Measurements from ENCODE around the gene MINPP1.

The MINPP1 gene

GRCh38 chr10:87546210-87546609, 41.5 kb downstream of the MINPP1 start:
- H3K4me3 ChIP-seq (ENCODE audit: low read depth, low read length) = no peak overlapping the region
- peak; percentile 70 for DNase-seq (ENCODE audit: low read depth)
- no peak for TF ChIP-seq CTCF (conservative IDR thresholded peaks at IDR 0.05; ENCODE audit: low read depth, low read length)

DNA sequence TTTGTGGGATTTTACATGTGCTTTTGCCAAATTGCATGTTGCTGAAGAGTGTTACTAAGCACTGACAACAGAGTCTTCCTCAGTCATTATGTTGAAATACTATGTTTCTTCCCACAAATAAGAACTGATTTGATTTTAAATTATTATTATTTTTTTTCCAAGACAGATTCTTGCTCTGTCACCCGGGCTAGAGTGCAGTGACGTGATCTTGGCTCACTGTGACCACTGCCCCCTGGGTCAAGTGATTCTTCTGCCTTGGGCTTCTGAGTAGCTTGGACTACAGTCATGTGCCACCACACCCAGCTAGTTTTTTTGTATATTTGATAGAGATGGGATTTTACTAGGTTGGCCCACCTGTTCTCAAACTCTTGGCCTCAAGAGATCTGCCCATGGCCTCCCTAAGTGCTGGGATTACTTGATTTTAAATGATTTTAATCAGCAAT, 42.3 kb downstream of the MINPP1 start:
- H3K4me3 ChIP-seq (ENCODE audit: low read depth, low read length) = no peak overlapping the region
- DNase-seq (ENCODE audit: low read depth) = peak; percentile 45
- no peak for TF ChIP-seq CTCF (conservative IDR thresholded peaks at IDR 0.05; ENCODE audit: low read depth, low read length)

GRCh38 chr10:87547734-87548311, 43.1 kb downstream of the MINPP1 start:
- DNase-seq (ENCODE audit: low read depth) = peak; percentile 86
- no peak overlapping the region for H3K4me3 ChIP-seq (ENCODE audit: low read depth, low read length)
- no peak for TF ChIP-seq CTCF (conservative IDR thresholded peaks at IDR 0.05; ENCODE audit: low read depth, low read length)

DNA sequence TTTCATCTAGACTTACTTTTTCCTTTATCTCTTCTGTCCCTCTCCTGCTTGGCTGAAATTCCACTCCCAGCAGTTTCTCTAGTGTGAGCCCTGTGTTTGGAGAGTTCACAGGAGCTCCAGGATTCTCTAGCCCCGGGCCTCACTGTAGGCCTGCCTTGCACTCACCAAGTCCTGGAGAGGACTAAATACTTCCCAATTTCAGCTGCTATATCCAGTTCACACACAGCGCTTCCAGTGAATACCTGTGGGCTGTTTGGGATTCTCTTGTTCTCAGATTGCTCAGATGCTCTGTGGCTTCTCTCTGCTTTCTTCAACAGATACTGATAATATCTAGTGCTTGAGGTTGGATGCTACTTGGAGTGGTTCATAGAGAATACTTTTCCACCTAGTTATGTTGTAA, 46.0 kb downstream of the MINPP1 start:
- no peak for TF ChIP-seq CTCF (conservative IDR thresholded peaks at IDR 0.05; ENCODE audit: low read depth, low read length)
- DNase-seq (ENCODE audit: low read depth) = peak; percentile 21
- no peak overlapping the region for H3K4me3 ChIP-seq (ENCODE audit: low read depth, low read length)

DNA sequence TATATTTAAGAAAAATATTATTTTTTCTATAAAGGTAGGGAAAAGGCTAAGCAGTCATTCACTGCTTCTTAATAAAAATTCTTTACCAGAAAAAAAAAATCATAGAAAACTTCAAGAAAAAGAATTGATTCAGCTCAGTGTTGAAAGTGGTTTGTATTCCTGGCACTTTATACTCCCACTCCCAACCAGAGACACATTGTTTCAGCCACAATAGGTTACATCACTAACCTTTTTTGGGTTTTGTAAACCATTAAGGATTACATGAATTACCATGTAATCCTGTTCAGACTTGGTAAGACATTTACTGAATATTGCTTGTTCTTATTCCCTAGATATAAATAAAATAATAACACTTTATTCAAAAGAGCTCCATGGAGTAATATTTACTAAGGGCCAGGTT, 46.6 kb downstream of the MINPP1 start:
- DNase-seq (ENCODE audit: low read depth) = no peak
- no peak for TF ChIP-seq CTCF (conservative IDR thresholded peaks at IDR 0.05; ENCODE audit: low read depth, low read length)
- no peak overlapping the region for H3K4me3 ChIP-seq (ENCODE audit: low read depth, low read length)

- no peak for TF ChIP-seq CTCF (conservative IDR thresholded peaks at IDR 0.05; ENCODE audit: low read depth, low read length)
- no peak overlapping the region for H3K4me3 ChIP-seq (ENCODE audit: low read depth, low read length)
- peak; percentile 58 for DNase-seq (ENCODE audit: low read depth)
Measured at GRCh38 chr10:87552248-87552929, 47.7 kb downstream of the MINPP1 start.

- no peak for DNase-seq (ENCODE audit: low read depth)
- no peak for TF ChIP-seq CTCF (conservative IDR thresholded peaks at IDR 0.05; ENCODE audit: low read depth, low read length)
Measured at GRCh38 chr10:87557409-87557808, 52.7 kb downstream of the MINPP1 start.

More at GRCh38 chr10:87557409-87557808, 52.7 kb downstream of the MINPP1 start:
- H3K4me3 ChIP-seq (ENCODE audit: low read depth, low read length) = no peak overlapping the region

Measured in choroid plexus epithelial cell (primary cell).